Thyroid gland (tissue), 4 donors: ENCODE data around the gene PLEKHB2. TPM values are rescaled to one million over a fixed set of nuclear protein-coding genes. Genes with fewer than 3 reads are reported as not detected.
A peak's percentile ranks its signal among the peaks of the same experiment; 100 is the strongest.

Source experiments
- DNase-seq, 2 donors: peaks; one replicate each; pipeline ENCODE4 v3.0.0-alpha.2; 2019
- H3K27ac ChIP-seq, 3 donors: fragments of 200-600 bp; sonication (generic); 1 replicate in 2 of 3; 2 replicates in 1 of 3; pipeline ENCODE4 v1.5.1; 2016 to 2019; ENCODE audit warnings: mild to moderate bottlenecking in 1 of 3, moderate library complexity in 1 of 3
- H3K27me3 ChIP-seq: fragments of 200-600 bp; sonication (generic); one replicate; pipeline ENCODE4 v1.5.1; 2019
- H3K36me3 ChIP-seq, 2 donors: fragments of 200-600 bp; sonication (generic); one replicate each; pipeline ENCODE4 v1.5.1; 2016 to 2019
- H3K4me1 ChIP-seq, 2 donors: fragments of 200-600 bp; sonication (generic); one replicate each; pipeline ENCODE4 v1.5.1; 2017 to 2019
- H3K4me3 ChIP-seq, 3 donors: fragments of 200-600 bp; sonication (generic); replicated peaks in 1 of 3; 1 replicate in 2 of 3; 2 replicates in 1 of 3; pipeline ENCODE4 v1.5.1; 2016; ENCODE audit warnings: mild to moderate bottlenecking in 1 of 3
- H3K9me3 ChIP-seq: fragments of 200-600 bp; sonication (generic); one replicate; pipeline ENCODE4 v1.5.1; 2017
- POLR2A ChIP-seq, 2 donors: fragments of 450-650 bp; IDR thresholded peaks; one replicate each; pipeline ENCODE4 v1.6.1; 2017; ENCODE audit warnings: antibody characterized with exemption in 2 of 2, mild to moderate bottlenecking in 2 of 2, moderate library complexity in 1 of 2
- WGBS, 2 donors: methylation state at CpG; one replicate each; pipeline ENCODE4 v1.1.5; 2017; 5-methylcytosine and 5-hydroxymethylcytosine counted together
- intact Hi-C: fragments of 100-400 bp; cut with DNase I; formaldehyde crosslinking; loops from one replicate; pipeline ENCODE4 v1.15.1; 2023
- total RNA-seq, 4 donors: library from RNA; depleted of rRNA; stranded (reverse); fragments of >200 nt; gene quantifications; one replicate each; pipeline ENCODE4 v1.2.3, GENCODE V29; 2016
- TF ChIP-seq, protein P1 (sequence below), 6 experiments: fragments of 200-600 bp in 3 of 6; fragments of 450-650 bp in 3 of 6; sonication (generic) in 3 of 6; IDR thresholded peaks; one replicate each; pipeline ENCODE4 v1.5.1; 2016 to 2019; ENCODE audit warnings: antibody characterized with exemption in 6 of 6, mild to moderate bottlenecking in 2 of 6, inconsistent platforms in 1 of 6, moderate library complexity in 1 of 6

PLEKHB2 gene
- total RNA-seq, 4 donors from 2014 or later: 87.3 to 122 (median 103) TPM

DNA sequence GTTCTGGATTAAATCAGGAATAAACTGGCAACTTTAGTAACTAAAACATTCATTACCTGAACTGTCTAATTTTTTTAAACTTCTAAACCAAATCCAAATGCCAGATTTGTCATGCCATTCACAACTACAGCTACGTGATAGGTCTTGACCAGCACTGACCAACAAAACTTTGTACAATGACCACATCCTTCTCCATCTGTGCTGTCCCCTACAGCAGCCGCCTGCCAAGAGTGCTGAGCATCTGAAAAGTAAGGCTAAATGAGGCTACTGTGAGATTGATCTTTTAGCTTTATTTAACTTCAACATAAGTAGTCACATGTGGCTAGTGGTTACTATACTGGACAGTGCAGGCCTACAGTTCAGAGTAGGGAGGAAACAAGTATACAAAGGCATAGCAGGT lies 19.5 kb upstream of the PLEKHB2 start:
- Histone ChIP-seq H3K27ac (no peak overlapping the region), H3K9me3 (no peaks in the 10 kb centered on the region), H3K4me3 (no peak overlapping the region), H3K36me3 (peaks cover 23 to 25% of the 10 kb centered on the region in 2 donors), H3K4me1 (no peaks in the 10 kb centered on the region), H3K27me3 (no peaks in the 10 kb centered on the region)
- no peak for DNase-seq
- intact Hi-C loops: no loop called here
- WGBS, 2 donors: 72 to 81% methylated on average over 2 of the region's 2 CpGs
- TF ChIP-seq, protein P1, sequence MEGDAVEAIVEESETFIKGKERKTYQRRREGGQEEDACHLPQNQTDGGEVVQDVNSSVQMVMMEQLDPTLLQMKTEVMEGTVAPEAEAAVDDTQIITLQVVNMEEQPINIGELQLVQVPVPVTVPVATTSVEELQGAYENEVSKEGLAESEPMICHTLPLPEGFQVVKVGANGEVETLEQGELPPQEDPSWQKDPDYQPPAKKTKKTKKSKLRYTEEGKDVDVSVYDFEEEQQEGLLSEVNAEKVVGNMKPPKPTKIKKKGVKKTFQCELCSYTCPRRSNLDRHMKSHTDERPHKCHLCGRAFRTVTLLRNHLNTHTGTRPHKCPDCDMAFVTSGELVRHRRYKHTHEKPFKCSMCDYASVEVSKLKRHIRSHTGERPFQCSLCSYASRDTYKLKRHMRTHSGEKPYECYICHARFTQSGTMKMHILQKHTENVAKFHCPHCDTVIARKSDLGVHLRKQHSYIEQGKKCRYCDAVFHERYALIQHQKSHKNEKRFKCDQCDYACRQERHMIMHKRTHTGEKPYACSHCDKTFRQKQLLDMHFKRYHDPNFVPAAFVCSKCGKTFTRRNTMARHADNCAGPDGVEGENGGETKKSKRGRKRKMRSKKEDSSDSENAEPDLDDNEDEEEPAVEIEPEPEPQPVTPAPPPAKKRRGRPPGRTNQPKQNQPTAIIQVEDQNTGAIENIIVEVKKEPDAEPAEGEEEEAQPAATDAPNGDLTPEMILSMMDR (IDR thresholded peaks at IDR 0.05): no peak
- TF ChIP-seq POLR2A (IDR thresholded peaks at IDR 0.05): no peak

DNA sequence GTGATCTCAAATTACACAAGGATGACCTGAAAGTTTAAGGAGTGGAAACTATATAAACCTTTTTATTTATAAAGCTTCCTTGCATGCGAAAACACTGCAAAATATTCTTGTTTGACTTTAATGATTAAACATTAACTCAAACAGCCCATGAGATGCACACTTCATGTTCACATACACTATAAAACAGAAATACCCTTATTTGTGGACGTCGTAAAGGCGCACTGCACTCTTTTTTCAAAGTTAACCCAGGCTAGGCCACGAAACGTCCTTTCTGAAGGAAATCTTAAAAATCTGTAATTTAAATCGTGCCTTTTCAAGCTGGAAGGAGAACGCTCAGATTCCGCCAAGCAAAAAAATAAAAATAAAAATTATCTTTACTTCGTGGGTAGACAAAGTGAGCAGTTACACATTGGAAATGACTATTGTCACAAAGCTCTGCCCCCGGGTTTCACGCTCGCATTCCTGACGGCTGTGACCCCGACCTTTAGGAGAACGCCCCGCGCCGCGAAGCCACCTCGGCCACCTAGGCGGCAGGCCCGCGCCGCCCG lies 12.6 kb upstream of the PLEKHB2 start:
- 2% methylated on average over 25 to 26 of the region's 26 CpGs for WGBS, 2 donors
- no peaks in the 10 kb centered on the region for H3K27me3 ChIP-seq
- H3K27ac ChIP-seq: peak overlapping the region; percentile 92 to 97 (median 96)
- no peak for DNase-seq
- intact Hi-C loops: no loop called here
- peak overlapping the region; percentile 60 to 98 (median 79) for H3K4me3 ChIP-seq
- TF ChIP-seq POLR2A (IDR thresholded peaks at IDR 0.05): no peak
- TF ChIP-seq, protein P1 (IDR thresholded peaks at IDR 0.05): no peak
- no peaks in the 10 kb centered on the region for H3K9me3 ChIP-seq
- peaks cover 5 to 6% of the 10 kb centered on the region in 2 donors for H3K36me3 ChIP-seq
- peaks cover 0 to 4% of the 10 kb centered on the region in 2 donors for H3K4me1 ChIP-seq

DNA sequence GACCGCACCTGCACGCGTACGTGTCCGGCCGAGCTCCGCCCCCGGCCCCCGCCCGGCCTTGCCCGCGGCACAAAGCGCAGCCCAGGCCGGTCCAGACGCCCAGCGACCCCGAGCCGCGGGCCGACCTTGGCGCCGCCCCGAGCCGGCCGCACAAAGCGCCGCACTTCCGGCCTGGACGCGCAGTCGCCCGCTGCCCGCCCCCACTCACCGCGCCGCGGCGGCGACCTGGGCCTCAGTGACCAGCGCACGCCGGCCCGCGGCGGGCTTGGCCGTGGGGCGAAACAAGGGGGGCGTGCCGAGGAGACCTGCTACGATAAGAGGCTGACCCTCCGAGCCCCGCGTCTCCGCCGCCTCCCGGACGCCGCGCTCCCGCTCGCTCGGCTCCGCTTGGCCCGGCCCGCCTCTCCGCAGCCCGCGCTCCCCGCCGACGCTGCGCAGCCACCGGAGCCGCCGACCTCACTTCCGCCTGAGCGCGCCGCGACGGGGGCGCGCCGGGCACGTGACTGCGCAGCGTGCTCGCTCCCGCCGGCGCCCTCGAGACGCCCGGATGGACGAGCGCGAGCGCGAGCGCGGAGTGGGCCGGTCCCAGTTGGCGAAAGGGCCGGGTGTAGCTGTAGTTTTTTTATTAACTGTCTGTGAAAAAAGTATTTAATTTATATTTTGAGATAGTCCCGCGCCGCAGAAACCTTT lies 12.0 kb upstream of the PLEKHB2 start, which contains the start of gene FAM168B:
Gene FAM168B, minus strand, starts transcription at position 455 of the 690 bp plus-strand sequence. CDS start 10,814 bp downstream, outside the sequence.
- intact Hi-C loops: no loop called here
- TF ChIP-seq, protein P1 (IDR thresholded peaks at IDR 0.05): no peak
- TF ChIP-seq POLR2A (IDR thresholded peaks at IDR 0.05): peak; percentile 73 to 93
- 0 to 2% methylated on average over 11 to 16 of the region's 107 CpGs for WGBS, 2 donors
- DNase-seq: peak; percentile 86
- Histone ChIP-seq H3K9me3 (no peaks in the 10 kb centered on the region), H3K4me3 (peak within 1 kb of the TSS; percentile 60 to 98 (median 79)), H3K36me3 (peaks cover 0 to 4% of the 10 kb centered on the region in 2 donors), H3K27ac (peak within 1 kb of the TSS; percentile 92 to 97 (median 96)), H3K27me3 (no peaks in the 10 kb centered on the region), H3K4me1 (peaks cover 0 to 4% of the 10 kb centered on the region in 2 donors)

DNA sequence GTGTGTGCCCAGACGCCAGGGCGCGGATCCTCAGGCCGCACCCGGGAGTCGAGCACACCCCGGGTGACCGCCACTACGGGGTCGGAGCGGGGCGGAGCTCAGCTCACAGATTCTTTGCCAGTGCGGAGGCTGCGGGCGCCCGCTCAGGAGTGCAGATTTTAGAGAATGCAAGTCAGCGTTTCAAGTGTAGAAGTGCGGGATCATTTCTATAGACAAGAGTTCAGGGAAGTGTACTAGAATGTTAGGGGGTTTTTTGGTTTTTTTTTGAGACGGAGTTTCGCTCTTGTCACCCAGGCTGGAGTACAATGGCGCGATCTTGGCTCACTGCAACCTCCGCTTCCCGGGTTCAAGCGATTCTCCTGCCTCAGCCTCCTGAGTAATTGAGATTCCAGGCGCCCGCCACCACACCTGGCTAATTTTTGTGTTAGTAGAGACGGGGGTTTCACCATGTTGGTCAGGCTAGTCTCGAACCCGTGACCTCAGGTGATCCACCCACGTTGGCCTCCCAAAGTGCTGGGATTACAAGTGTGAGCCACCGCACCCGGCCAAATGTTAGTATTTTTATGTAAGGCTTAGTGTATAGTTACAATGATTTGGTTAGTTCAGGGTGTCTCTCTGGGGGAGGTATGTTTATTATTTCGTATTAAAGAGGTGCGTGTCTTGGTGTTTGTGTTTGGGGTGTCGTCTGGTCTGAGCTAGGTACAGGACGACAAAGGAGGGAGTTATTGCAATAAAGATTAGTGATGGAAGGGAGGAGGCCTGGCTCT lies 11.3 kb upstream of the PLEKHB2 start:
- intact Hi-C loops: no loop called here

More for the DNA sequence above, 11.3 kb upstream of the PLEKHB2 start:
- Histone ChIP-seq H3K36me3 (peaks cover 0 to 2% of the 10 kb centered on the region in 2 donors), H3K27me3 (no peaks in the 10 kb centered on the region), H3K4me1 (peaks cover 0 to 4% of the 10 kb centered on the region in 2 donors), H3K4me3 (peak overlapping the region; percentile 60 to 98 (median 79)), H3K9me3 (no peaks in the 10 kb centered on the region), H3K27ac (peak overlapping the region; percentile 92 to 97 (median 96))
- TF ChIP-seq, protein P1 (IDR thresholded peaks at IDR 0.05): no peak
- TF ChIP-seq POLR2A (IDR thresholded peaks at IDR 0.05): no peak
- 10 to 11% methylated on average over 35 to 37 of the region's 37 CpGs for WGBS, 2 donors
- peak in 1 of 2 donors; percentile 75 for DNase-seq
